Measurements from ENCODE around the gene TM9SF1. TPM values are rescaled to one million over a fixed set of nuclear protein-coding genes. Genes with fewer than 3 reads are reported as not detected.

TM9SF1 gene
- total RNA-seq, 6 donors from 2014 or later: 15.7 to 75.4 (median 53.8) TPM

- DNase-seq (no peak), ATAC-seq (ENCODE audit: low FRiP score in 2 of 2) (no peak)
- H3K27ac ChIP-seq: peak overlapping the region; percentile 89 to 99 (median 90)
Observed at GRCh38 chr14:24162093-24162492, 33.1 kb downstream of the TM9SF1 start.

GRCh38 chr14:24160850-24161804 lies 34.1 kb downstream of the TM9SF1 start, which contains the start of gene IRF9:
TSS of gene IRF9 (plus strand) at chr14:24161265. CDS start at chr14:24162145, 880 bp downstream.
- Histone ChIP-seq H3K4me3 (peak within 1 kb of the TSS; percentile 49 to 84 (median 70)), H3K27ac (peak within 1 kb of the TSS; percentile 89 to 99 (median 90)), H3K9me3 (no peaks in the 10 kb centered on the region), H3K36me3 (peaks cover 48 to 75% (median 65%) of the 10 kb centered on the region in 4 donors), H3K27me3 (no peaks in the 10 kb centered on the region), H3K4me1 (peaks cover 30 to 52% (median 31%) of the 10 kb centered on the region in 4 donors)
- ATAC-seq (ENCODE audit: low FRiP score in 2 of 2) (peak; percentile 95 to 96), DNase-seq (peak; percentile 92 to 98)
- TF ChIP-seq POLR2AphosphoS5 (IDR thresholded peaks at IDR 0.05) (peak; percentile 93 to 98), EP300 (IDR thresholded peaks at IDR 0.05) (peak in 3 of 4 donors; percentile 19 to 97 (median 71)), CTCF (IDR thresholded peaks at IDR 0.05) (peak; percentile 90 to 99 (median 99)), POLR2A (IDR thresholded peaks at IDR 0.05) (peak in 3 of 4 donors; percentile 61 to 87 (median 70))
- WGBS, 2 donors: 0% methylated on average over 8 to 12 of the region's 12 CpGs

More at GRCh38 chr14:24162093-24162492, 33.1 kb downstream of the TM9SF1 start:
- WGBS, 2 donors: 23 to 42% methylated on average over 8 of the region's 8 CpGs
- no peaks in the 10 kb centered on the region for H3K27me3 ChIP-seq
- peaks cover 46 to 75% (median 64%) of the 10 kb centered on the region in 4 donors for H3K36me3 ChIP-seq
- no peaks in the 10 kb centered on the region for H3K9me3 ChIP-seq
- peaks cover 30 to 52% (median 31%) of the 10 kb centered on the region in 4 donors for H3K4me1 ChIP-seq
- TF ChIP-seq POLR2A (IDR thresholded peaks at IDR 0.05) (no peak), CTCF (IDR thresholded peaks at IDR 0.05) (no peak), POLR2AphosphoS5 (IDR thresholded peaks at IDR 0.05) (no peak), EP300 (IDR thresholded peaks at IDR 0.05) (no peak)
- H3K4me3 ChIP-seq: peak overlapping the region; percentile 49 to 84 (median 70)

GRCh38 chr14:24160499-24160849 lies 34.8 kb downstream of the TM9SF1 start:
- H3K36me3 ChIP-seq: peaks cover 49 to 75% (median 65%) of the 10 kb centered on the region in 4 donors
- H3K27me3 ChIP-seq: no peaks in the 10 kb centered on the region
- ATAC-seq (ENCODE audit: low FRiP score in 2 of 2) (no peak), DNase-seq (no peak)
- 87 to 96% methylated on average over 3 to 4 of the region's 4 CpGs for WGBS, 2 donors
- no peaks in the 10 kb centered on the region for H3K9me3 ChIP-seq
- peaks cover 30 to 48% (median 31%) of the 10 kb centered on the region in 4 donors for H3K4me1 ChIP-seq
- TF ChIP-seq CTCF (IDR thresholded peaks at IDR 0.05): no peak
- TF ChIP-seq POLR2A (IDR thresholded peaks at IDR 0.05): no peak
- TF ChIP-seq EP300 (IDR thresholded peaks at IDR 0.05): no peak
- no peak for TF ChIP-seq POLR2AphosphoS5 (IDR thresholded peaks at IDR 0.05)
- H3K4me3 ChIP-seq: no peak overlapping the region
- peak overlapping the region; percentile 89 to 99 (median 90) for H3K27ac ChIP-seq

GRCh38 chr14:24159777-24160498 lies 35.3 kb downstream of the TM9SF1 start:
- H3K27me3 ChIP-seq: no peaks in the 10 kb centered on the region
- no peak for TF ChIP-seq POLR2A (IDR thresholded peaks at IDR 0.05)
- TF ChIP-seq EP300 (IDR thresholded peaks at IDR 0.05): no peak
- TF ChIP-seq CTCF (IDR thresholded peaks at IDR 0.05): no peak
- TF ChIP-seq POLR2AphosphoS5 (IDR thresholded peaks at IDR 0.05): no peak
- H3K9me3 ChIP-seq: no peaks in the 10 kb centered on the region
- H3K4me3 ChIP-seq: no peak overlapping the region
- H3K27ac ChIP-seq: peak overlapping the region; percentile 89 to 99 (median 90)
- H3K4me1 ChIP-seq: peaks cover 30 to 44% (median 31%) of the 10 kb centered on the region in 4 donors
- DNase-seq (no peak), ATAC-seq (ENCODE audit: low FRiP score in 2 of 2) (no peak)
- 94% methylated on average over 11 of the region's 11 CpGs for WGBS, 2 donors
- peaks cover 49 to 75% (median 65%) of the 10 kb centered on the region in 4 donors for H3K36me3 ChIP-seq

Data from upper lobe of left lung (tissue), 6 donors.